Peyer's patch (tissue), 4 donors: ENCODE results near the gene DCTN3. TPM values are rescaled to one million over a fixed set of nuclear protein-coding genes. Genes with fewer than 3 reads are reported as not detected.
A peak's percentile ranks its signal among the peaks of the same experiment; 100 is the strongest.

ENCODE experiments used
- DNase-seq, 3 donors: peaks; one replicate each; pipeline ENCODE4 v3.0.0-alpha.2; 2017 to 2019
- H3K27ac ChIP-seq, 4 donors: fragments of 200-600 bp; sonication (generic); one replicate each; pipeline ENCODE4 v1.5.1; 2016 to 2019
- H3K27me3 ChIP-seq, 2 donors: fragments of 200-600 bp; sonication (generic); one replicate each; pipeline ENCODE4 v1.5.1; 2019
- H3K36me3 ChIP-seq, 3 donors: fragments of 200-600 bp; sonication (generic); one replicate each; pipeline ENCODE4 v1.5.1; 2016 to 2019
- H3K4me1 ChIP-seq, 4 donors: fragments of 200-600 bp; sonication (generic); one replicate each; pipeline ENCODE4 v1.5.1; 2016 to 2019
- H3K4me3 ChIP-seq, 4 donors: fragments of 200-600 bp; sonication (generic); 1 replicate in 3 of 4; 2 replicates in 1 of 4; pipeline ENCODE4 v1.5.1; 2016 to 2019; ENCODE audit warnings: mild to moderate bottlenecking in 1 of 4
- H3K9me3 ChIP-seq, 4 donors: fragments of 200-600 bp; sonication (generic); one replicate each; pipeline ENCODE4 v1.5.1; 2016 to 2019; ENCODE audit warnings: mild to moderate bottlenecking in 1 of 4
- POLR2A ChIP-seq, 2 donors: fragments of 450-650 bp; IDR thresholded peaks; one replicate each; pipeline ENCODE4 v1.5.1; 2017; ENCODE audit warnings: antibody characterized with exemption in 2 of 2, mild to moderate bottlenecking in 2 of 2, moderate library complexity in 2 of 2
- total RNA-seq, 4 donors: library from RNA; depleted of rRNA; stranded (reverse); fragments of >200 nt; gene quantifications; one replicate each; pipeline ENCODE4 v1.1.0, GENCODE V29; 2016
- TF ChIP-seq, protein P1 (sequence below), 6 experiments: fragments of 450-650 bp in 4 of 6; fragments of 200-600 bp in 2 of 6; sonication (generic) in 1 of 6; IDR thresholded peaks; one replicate each; pipeline ENCODE4 v1.5.1; 2017 to 2019; ENCODE audit warnings: antibody characterized with exemption in 6 of 6, mild to moderate bottlenecking in 3 of 6, moderate library complexity in 1 of 6

DCTN3 gene
- total RNA-seq, 4 donors from 2014 or later = 37.4 to 70.1 (median 47.5) TPM

DNA sequence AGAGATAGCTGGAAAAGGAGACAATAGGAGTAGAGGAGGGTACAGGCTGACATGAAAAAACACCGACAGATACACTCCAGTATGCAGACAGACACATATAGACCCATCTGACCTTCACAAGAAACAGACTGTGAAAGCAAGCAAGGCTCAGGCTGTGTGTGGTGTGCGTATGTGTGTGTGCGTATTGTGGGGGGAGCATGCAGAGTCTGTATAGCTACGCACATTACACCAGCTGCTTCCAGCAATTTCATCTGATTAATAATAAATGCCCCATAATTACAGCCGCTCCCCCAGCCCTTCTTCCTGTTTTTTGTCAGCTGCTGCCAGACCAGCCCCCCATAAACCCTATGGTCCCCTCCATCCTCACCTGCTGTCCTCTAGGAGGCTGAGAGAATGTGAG, 37.5 kb downstream of the DCTN3 start:
- Histone ChIP-seq H3K4me3 (no peak overlapping the region), H3K27me3 (peaks cover 0 to 22% of the 10 kb centered on the region in 2 donors), H3K27ac (no peak overlapping the region), H3K36me3 (no peaks in the 10 kb centered on the region), H3K4me1 (peaks cover 0 to 23% (median 4%) of the 10 kb centered on the region in 4 donors), H3K9me3 (no peaks in the 10 kb centered on the region)
- DNase-seq = no peak
- TF ChIP-seq POLR2A (IDR thresholded peaks at IDR 0.05) = no peak
- TF ChIP-seq, protein P1, sequence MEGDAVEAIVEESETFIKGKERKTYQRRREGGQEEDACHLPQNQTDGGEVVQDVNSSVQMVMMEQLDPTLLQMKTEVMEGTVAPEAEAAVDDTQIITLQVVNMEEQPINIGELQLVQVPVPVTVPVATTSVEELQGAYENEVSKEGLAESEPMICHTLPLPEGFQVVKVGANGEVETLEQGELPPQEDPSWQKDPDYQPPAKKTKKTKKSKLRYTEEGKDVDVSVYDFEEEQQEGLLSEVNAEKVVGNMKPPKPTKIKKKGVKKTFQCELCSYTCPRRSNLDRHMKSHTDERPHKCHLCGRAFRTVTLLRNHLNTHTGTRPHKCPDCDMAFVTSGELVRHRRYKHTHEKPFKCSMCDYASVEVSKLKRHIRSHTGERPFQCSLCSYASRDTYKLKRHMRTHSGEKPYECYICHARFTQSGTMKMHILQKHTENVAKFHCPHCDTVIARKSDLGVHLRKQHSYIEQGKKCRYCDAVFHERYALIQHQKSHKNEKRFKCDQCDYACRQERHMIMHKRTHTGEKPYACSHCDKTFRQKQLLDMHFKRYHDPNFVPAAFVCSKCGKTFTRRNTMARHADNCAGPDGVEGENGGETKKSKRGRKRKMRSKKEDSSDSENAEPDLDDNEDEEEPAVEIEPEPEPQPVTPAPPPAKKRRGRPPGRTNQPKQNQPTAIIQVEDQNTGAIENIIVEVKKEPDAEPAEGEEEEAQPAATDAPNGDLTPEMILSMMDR (IDR thresholded peaks at IDR 0.05) = no peak

DNA sequence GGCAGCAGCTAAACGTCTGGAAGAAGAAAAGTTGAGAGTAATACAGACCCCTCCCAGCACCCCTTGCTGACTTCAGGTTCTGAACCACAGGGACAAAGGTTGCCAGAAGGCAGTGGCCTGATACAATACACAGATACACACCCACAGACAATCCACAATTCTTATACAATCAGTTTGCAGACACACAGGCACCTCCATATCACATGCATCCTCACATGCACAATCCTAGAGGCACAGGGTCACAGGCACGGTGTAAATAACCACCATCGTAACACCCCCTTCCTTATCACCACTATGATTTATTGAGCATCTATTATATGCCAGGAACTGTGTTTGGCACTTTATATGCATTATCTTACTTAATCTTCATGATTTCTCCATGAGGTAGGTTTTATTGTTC, 39.0 kb downstream of the DCTN3 start:
- H3K4me3 ChIP-seq = no peak overlapping the region
- no peaks in the 10 kb centered on the region for H3K36me3 ChIP-seq
- H3K9me3 ChIP-seq = no peaks in the 10 kb centered on the region
- H3K4me1 ChIP-seq = peaks cover 0 to 38% (median 6%) of the 10 kb centered on the region in 4 donors
- peaks cover 0 to 19% of the 10 kb centered on the region in 2 donors for H3K27me3 ChIP-seq
- peak overlapping the region in 1 of 4 donors; percentile 55 for H3K27ac ChIP-seq
- TF ChIP-seq, protein P1 (IDR thresholded peaks at IDR 0.05) = no peak
- no peak for TF ChIP-seq POLR2A (IDR thresholded peaks at IDR 0.05)
- no peak for DNase-seq

DNA sequence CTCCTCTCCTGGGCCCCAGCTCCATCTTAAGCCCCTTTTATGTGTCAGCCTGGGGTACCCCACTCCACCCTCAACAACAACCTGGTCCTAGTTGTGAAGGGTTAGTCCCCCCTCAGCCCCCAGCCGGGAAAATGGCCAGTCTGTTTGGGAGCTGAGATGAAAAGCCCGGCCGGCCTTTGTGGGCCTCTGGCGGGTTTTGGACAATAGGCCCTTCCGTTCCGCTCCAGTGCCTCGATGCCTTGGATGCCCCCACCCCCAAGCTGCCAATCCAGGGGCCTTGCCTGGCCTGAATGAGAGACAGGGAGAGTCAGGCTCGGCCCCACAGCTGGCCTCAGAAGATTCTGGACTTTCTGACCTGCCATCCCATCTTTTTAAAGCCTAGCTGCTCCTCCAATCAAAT, 39.9 kb downstream of the DCTN3 start:
- Histone ChIP-seq H3K27ac (no peak overlapping the region), H3K36me3 (no peaks in the 10 kb centered on the region), H3K4me1 (peaks cover 0 to 45% (median 6%) of the 10 kb centered on the region in 4 donors), H3K9me3 (no peaks in the 10 kb centered on the region), H3K4me3 (no peak overlapping the region), H3K27me3 (peaks cover 0 to 14% of the 10 kb centered on the region in 2 donors)
- TF ChIP-seq POLR2A (IDR thresholded peaks at IDR 0.05) = no peak
- TF ChIP-seq, protein P1 (IDR thresholded peaks at IDR 0.05) = no peak
- DNase-seq = no peak

DNA sequence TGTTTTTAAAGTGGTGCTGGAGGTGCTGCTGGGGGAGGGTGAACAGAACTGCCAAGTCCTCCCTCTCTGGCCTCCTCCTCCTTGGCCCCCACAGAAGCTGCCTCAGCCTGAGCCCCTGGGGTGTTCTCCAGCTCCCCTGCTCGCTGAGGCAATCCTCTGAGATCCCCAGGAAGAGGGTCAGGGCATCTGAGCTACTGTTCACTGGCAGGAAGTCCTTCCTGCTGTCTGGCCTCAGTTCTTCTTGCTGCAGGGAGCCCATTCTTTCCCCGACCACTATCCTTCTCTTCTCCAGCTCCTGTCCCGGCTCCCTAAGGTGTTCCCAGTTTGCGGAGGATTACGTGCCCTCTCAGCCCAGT, 40.5 kb downstream of the DCTN3 start:
- no peak overlapping the region for H3K27ac ChIP-seq
- no peaks in the 10 kb centered on the region for H3K9me3 ChIP-seq
- TF ChIP-seq, protein P1 (IDR thresholded peaks at IDR 0.05) = no peak
- H3K36me3 ChIP-seq = no peaks in the 10 kb centered on the region
- H3K4me1 ChIP-seq = peaks cover 0 to 45% (median 6%) of the 10 kb centered on the region in 4 donors
- DNase-seq = no peak
- no peak overlapping the region for H3K4me3 ChIP-seq
- peaks cover 0 to 17% of the 10 kb centered on the region in 2 donors for H3K27me3 ChIP-seq

DNA sequence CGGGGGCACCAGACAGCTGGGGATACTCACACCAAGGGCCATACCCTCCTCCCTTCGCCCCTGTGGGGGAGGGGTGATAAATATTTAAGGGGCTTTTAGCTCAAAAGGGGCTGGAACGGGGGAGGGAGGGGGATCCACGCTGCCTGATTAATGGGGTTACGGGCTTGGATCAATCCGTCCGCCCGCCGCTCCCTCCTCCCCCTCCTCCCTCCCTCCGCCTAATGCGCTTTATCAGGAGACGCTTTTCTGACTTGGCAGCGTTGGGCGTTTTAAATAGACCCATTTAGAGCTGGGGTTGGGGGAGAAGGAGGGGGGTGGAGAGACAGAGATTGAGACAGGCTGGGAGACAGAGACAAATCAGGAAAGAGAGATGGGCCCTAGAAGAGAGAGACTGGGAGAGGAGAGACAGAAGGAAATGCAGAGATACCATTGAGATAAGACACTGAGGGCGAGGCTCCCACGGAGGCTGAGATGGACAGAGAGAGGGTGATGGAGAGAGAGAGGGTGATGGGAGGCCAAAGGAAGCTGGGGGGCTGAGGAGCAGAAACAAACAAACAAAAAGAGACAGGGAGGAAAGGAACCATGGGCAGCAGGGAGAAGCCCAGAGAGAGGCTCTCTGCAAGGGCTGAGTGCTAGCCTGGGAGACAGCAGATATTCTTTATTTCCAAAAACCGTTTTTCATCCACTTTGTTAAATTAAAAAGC, 41.0 kb downstream of the DCTN3 start:
- H3K4me3 ChIP-seq = no peak overlapping the region
- DNase-seq = no peak
- no peaks in the 10 kb centered on the region for H3K9me3 ChIP-seq
- no peak for TF ChIP-seq POLR2A (IDR thresholded peaks at IDR 0.05)
- TF ChIP-seq, protein P1 (IDR thresholded peaks at IDR 0.05) = no peak
- H3K36me3 ChIP-seq = no peaks in the 10 kb centered on the region
- peaks cover 0 to 45% (median 6%) of the 10 kb centered on the region in 4 donors for H3K4me1 ChIP-seq
- H3K27ac ChIP-seq = no peak overlapping the region
- H3K27me3 ChIP-seq = peaks cover 0 to 17% of the 10 kb centered on the region in 2 donors
